ENCODE measurements around the gene GGT1. TPM values are rescaled to one million over a fixed set of nuclear protein-coding genes. Genes with fewer than 3 reads are reported as not detected.
"Not testable (repeated sequence)": the region's sequence is repeated elsewhere in the genome, so short reads cannot be mapped to it uniquely, and the experiment has no call there.

The GGT1 gene
- polyA plus RNA-seq (ENCODE audit: insufficient read length in 4 of 4) = 10 to 100 TPM; 47.3 to 61.6 (median 53.0) TPM

DNA sequence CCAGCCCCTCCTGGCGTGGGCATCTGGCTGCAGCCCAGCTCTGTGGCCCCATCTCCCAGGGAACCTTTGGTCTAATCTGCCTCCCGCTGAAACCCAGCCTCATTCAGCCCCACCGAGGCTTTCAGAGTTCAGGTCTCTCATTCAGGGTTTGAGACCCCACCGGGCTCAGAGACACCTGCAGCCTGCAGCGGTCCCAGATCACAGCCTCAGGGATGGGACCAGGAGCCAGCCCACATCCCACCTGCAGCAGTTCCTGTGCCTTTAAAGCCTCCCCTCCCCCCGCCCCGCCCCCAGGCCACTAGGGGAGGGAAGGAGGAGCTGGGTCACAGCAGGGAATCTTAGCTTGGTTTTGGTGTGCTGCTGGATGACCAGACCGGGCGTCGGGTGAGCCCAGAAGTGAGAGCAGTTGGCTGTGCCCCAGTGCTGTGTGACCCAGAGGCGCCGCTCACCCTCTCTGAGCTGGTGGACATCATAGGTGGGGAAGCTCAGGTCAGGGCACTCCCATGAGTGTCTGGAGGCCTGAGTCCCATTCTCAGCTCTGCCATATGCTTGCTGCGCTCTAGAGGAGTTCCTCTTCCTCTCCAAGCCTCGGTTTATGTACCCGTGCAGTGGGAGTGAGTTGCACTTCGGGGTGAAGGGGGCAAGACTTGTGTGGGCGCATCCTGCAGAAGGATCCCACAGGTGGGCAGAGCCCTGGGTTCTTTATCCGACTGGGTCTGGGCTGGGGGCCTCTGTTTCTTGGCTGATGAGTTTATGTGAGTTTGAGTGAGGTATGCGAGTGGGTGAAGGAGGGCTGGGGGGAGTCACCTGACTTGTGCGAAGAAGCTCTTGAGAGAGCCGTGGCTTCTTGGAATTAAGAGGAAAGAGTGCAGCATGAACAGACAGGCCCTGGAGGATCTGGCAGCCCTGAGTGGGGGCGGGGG is at the start of gene GGT1:
Gene GGT1 (plus strand): TSS at position 347 of the 923 bp plus-strand sequence. CDS start 7,889 bp downstream, outside the sequence.
- DNase-seq (ENCODE audit: low read depth in 4 of 4, low spot score in 3 of 4) = not testable (repeated sequence)

- DNase-seq (ENCODE audit: low read depth in 4 of 4, low spot score in 3 of 4) = peak in 2 of 4 donors; percentile 4 to 10
These were observed 49.2 kb upstream of the GGT1 start for GRCh38 chr22:24553597-24554312.

DNA sequence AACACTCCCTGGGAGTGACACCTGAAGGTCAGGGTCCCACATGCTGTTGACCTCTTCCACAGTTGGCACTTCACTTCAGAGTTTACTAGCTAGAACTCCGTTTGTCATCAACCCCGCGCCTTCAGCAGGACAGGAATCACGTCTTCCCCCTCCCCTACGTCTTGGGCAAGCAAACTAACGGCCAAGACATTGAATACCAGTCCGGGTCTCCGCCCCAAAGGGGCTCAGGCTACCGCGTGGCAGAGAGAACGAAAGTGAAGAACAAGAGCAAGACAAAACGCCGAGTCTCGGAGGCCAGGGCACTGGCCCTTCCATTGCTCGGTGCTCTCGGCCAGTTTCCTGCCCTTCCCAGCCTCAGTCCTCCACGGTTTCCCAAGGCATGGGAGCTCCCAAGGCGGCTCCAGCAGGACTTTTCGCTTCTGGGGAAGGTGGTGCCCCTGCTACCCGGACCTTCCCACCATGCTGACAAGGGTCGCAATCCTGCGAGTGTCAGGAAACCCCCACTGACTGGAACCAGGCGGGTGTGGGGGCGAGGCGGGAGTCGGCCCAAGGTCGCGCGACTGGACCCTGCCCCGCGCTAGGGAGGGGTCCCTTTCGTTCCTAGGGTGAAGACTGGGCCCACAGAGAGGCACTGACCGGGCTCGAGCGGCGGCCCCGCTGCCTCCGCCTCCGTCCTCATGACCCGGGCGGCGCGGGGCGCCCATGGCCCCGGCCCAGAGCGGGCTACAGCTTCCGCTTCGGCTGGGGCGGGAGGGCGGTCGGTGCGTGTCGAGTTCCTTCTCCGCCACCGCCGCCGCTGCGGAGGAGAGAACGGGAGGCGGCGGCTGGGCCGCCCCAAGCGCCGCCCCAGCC is 48.5 kb upstream of the GGT1 start, which contains the start of gene GUCD1:
Gene GUCD1 (minus strand): TSS at position 826 of the 852 bp plus-strand sequence. CDS start 147 bp downstream, at position 679.
- no peak for DNase-seq (ENCODE audit: low read depth in 4 of 4, low spot score in 3 of 4)

- DNase-seq (ENCODE audit: low read depth in 4 of 4, low spot score in 3 of 4) = peak; percentile 97 to 98 (median 98)
These were observed 47.6 kb upstream of the GGT1 start, which contains the start of gene SNRPD3 for GRCh38 chr22:24555165-24556039. TSS of gene SNRPD3 (plus strand) at chr22:24555999. CDS start at chr22:24557675, 1,676 bp downstream.

DNA sequence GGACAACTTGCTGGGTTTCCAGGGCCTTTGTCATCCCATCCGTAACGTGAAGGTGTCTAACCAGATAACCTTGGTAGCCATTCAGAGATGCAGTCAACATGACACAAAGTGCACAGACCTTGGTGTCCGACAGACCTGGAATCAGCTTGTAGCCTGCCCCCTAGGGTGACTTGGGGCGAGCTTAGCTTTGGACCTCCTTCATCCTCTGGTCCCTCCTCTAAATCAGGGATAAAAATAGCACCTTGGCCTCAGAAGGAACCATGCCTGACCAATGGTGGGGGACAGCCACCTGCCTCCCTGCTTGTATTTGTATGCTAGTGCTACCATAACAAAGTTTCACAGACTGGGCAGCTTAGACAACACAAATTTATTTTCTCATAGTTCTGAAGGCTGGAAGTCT is 43.5 kb upstream of the GGT1 start:
- no peak for DNase-seq (ENCODE audit: low read depth in 4 of 4, low spot score in 3 of 4)

DNA sequence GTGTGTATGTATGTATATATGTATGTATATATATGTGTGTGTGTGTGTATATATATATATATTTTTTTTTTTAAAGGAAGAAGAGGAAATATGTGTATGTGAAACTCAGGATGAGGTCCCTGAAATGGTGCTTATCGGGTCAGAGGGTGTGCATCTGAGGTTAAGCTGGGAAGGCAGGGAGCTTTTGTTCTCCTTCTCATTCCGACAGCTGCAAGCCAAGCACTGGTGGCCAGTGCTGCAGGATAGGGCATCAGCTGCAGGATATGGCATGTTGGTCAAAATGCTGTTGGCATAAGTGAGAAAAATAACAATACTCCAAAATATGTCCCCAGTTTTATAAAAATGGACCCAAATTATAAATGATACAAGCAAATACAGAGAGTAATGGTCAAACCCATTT is 39.7 kb upstream of the GGT1 start:
- DNase-seq (ENCODE audit: low read depth in 4 of 4, low spot score in 3 of 4) = no peak

DNA sequence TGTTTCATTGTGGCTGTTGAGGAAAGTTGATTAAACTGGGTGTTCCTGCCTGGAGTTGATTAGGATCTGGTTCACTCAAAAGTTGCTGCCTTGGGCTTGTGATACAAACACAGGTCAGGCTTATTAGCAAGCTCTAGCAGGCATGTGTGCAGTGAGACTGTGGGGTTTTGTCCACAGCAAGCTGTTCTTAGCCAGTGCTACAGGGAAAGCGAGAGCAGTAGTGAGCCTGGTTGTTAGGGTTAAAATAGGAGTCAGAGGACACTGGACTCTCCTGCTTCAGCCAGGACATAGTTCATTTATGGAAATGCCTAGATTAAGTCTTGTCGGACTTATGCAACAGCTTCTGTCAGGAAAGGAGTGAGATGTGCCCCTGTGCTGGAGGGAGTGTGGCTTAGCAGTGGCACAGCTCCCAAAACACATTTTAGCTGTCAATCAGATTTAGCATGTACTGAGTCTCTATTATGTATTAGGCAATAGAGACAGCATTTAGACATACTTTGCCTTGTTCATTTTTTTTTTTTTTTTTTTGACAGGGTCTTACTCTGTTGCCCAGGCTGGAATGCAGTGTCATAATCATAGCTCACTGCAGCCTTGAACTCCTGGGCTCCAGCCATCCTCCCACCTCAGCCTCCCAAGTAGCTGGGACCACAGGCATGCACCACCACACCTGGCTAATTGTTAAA is 38.5 kb upstream of the GGT1 start:
- DNase-seq (ENCODE audit: low read depth in 4 of 4, low spot score in 3 of 4) = no peak

- DNase-seq (ENCODE audit: low read depth in 4 of 4, low spot score in 3 of 4) = no peak
These were observed 37.9 kb upstream of the GGT1 start for GRCh38 chr22:24565077-24565476.

- no peak for DNase-seq (ENCODE audit: low read depth in 4 of 4, low spot score in 3 of 4)
These were observed 36.0 kb upstream of the GGT1 start for GRCh38 chr22:24566899-24567511.

GRCh38 chr22:24567668-24568067 is 35.3 kb upstream of the GGT1 start:
- DNase-seq (ENCODE audit: low read depth in 4 of 4, low spot score in 3 of 4) = no peak

- no peak for DNase-seq (ENCODE audit: low read depth in 4 of 4, low spot score in 3 of 4)
These were observed 31.7 kb upstream of the GGT1 start for GRCh38 chr22:24571266-24571665.

GRCh38 chr22:24576778-24577177 is 26.2 kb upstream of the GGT1 start:
- DNase-seq (ENCODE audit: low read depth in 4 of 4, low spot score in 3 of 4) = no peak

GRCh38 chr22:24578355-24579257 is 24.4 kb upstream of the GGT1 start:
- DNase-seq (ENCODE audit: low read depth in 4 of 4, low spot score in 3 of 4) = no peak

DNA sequence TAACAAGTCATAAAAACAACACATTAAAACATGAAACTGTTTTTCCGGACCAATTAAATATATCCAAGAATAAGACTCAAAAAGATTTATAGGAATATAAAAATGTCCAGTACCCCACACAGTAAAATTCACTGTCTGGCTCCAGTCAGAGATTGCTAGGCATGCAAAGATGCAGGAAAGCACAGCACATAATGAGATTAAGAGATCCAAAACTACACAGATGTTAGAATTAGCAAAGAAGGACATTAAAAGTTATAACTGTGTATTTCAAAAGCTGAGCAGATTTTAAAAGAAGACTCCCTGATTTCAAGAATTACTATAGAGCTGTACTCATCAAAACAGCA is 23.8 kb upstream of the GGT1 start:
- DNase-seq (ENCODE audit: low read depth in 4 of 4, low spot score in 3 of 4) = no peak

DNA sequence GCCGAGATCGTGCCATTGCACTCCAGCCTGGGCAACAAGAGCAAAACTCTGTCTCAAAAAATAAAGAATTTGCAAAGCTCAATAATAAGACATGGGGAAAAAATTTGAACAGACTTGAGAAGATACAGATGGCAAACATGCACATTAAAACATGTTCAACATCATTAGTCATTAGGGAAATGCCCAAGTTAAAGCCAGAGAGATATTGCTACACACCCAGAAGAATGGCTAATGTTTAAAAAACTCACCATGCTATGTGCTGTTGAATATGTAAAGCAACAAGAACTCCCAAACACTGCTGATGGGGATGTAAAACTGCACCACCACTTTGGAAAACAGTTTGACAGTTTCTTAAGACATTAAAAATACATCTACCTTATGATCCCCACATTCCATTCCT is 22.7 kb upstream of the GGT1 start:
- DNase-seq (ENCODE audit: low read depth in 4 of 4, low spot score in 3 of 4) = no peak

GRCh38 chr22:24582056-24582814 is 20.8 kb upstream of the GGT1 start:
- no peak for DNase-seq (ENCODE audit: low read depth in 4 of 4, low spot score in 3 of 4)
